Brain microvascular endothelial cell (primary cell): Measurements from ENCODE around the gene TREML4.

ENCODE experiments used
- DNase-seq: peaks from one replicate; pipeline ENCODE4 v3.0.0-alpha.2; 2020
- H3K27ac ChIP-seq: fragments of 250-450 bp; sonication (Bioruptor Pico); 2 replicates; pipeline ENCODE4 v1.5.1; 2020; ENCODE audit warnings: mild to moderate bottlenecking, moderate library complexity
- H3K27me3 ChIP-seq: fragments of 250-450 bp; sonication (Bioruptor Pico); replicated peaks from 2 replicates; pipeline ENCODE4 v1.5.1; 2020; ENCODE audit warnings: mild to moderate bottlenecking
- H3K36me3 ChIP-seq: fragments of 250-450 bp; sonication (Bioruptor Pico); replicated peaks from 2 replicates; pipeline ENCODE4 v1.5.1; 2020; ENCODE audit warnings: mild to moderate bottlenecking
- H3K4me3 ChIP-seq: 2 replicates; pipeline ENCODE4 v1.5.1; 2011; ENCODE audit warnings: low read depth, mild to moderate bottlenecking, control low read depth, low read length, moderate library complexity
- CTCF ChIP-seq: IDR thresholded peaks from 2 replicates; pipeline ENCODE4 v1.5.1; 2011; ENCODE audit warnings: low read depth, mild to moderate bottlenecking, moderate library complexity, low read length, control low read depth, inconsistent platforms; ENCODE audit errors: missing control alignments
- in situ Hi-C: cut with HindIII; loops from 2 replicates; pipeline ENCODE4 v1.10.0; 2017; ENCODE audit warnings: low sequenced_read_pairs, low pct_ligation_motif_present

TREML4 gene

DNA sequence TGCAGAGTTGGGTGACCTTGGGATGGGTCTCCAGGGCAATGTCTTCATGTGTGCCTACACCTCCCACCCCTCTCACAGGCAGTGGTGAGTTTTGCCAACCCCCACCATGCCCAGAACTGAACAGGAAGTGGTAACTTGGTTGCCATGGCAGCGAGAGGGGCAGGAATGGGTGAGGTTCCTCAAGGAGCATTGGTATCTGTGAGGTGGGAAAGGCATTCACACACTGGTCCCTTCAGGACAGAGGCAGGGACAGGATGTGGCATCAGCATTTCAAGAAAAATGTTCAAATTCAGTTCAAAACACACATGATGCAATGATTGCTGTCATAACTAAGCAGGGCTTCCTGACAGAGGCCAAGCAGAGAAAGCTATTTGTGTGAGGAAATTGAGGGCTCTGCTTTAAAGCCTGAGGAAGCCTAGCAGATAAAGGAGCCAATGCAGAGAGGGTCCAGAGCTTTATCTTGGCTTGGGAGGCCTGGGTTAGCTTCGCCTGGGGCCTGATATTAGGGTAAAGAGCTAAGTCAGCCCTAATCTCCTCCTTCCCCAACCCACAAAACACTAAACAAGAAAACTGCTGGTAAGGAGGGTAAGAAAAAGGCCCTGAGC is 27.8 kb upstream of the TREML4 start:
- H3K4me3 ChIP-seq: no peak overlapping the region
- no peak overlapping the region for H3K27ac ChIP-seq
- no peaks in the 10 kb centered on the region for H3K36me3 ChIP-seq
- no peak for DNase-seq
- H3K27me3 ChIP-seq: no peaks in the 10 kb centered on the region
- in situ Hi-C loops: no loop called here
- no peak for TF ChIP-seq CTCF

- H3K27me3 ChIP-seq: no peaks in the 10 kb centered on the region
- H3K4me3 ChIP-seq: no peak within 1 kb of the TSS
- no peak for TF ChIP-seq CTCF
- no peak within 1 kb of the TSS for H3K27ac ChIP-seq
- in situ Hi-C loops: no loop called here
- DNase-seq: no peak
- H3K36me3 ChIP-seq: no peaks in the 10 kb centered on the region
Observed at GRCh38 chr6:41200901-41201763, 27.0 kb upstream of the TREML4 start, which contains the start of gene TREML2. TREML2 (minus strand) TSS chr6:41201149; CDS start chr6:41201008, 141 bp downstream.

DNA sequence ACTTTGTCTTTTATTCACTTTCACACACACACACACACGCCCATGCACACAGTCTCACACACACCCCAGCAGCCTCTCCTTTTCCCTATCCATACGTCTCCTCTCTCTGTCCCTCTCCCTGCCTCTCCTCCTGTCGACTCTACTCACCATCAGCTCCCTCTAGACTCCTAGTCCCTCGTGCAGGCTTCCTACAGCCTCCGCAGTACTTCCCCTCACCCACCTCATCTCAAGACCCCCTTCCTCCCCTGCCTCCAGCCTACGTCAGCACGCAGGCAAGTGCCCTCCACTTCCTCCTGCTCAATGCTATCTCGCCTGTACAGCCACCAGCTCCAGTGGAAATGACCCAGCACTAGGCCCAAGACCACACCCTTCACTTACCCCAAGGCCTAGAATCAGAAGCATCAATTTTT is 26.4 kb upstream of the TREML4 start:
- Histone ChIP-seq H3K27me3 (no peaks in the 10 kb centered on the region), H3K27ac (no peak overlapping the region), H3K36me3 (no peaks in the 10 kb centered on the region), H3K4me3 (no peak overlapping the region)
- in situ Hi-C loops: no loop called here
- no peak for DNase-seq
- TF ChIP-seq CTCF: no peak

DNA sequence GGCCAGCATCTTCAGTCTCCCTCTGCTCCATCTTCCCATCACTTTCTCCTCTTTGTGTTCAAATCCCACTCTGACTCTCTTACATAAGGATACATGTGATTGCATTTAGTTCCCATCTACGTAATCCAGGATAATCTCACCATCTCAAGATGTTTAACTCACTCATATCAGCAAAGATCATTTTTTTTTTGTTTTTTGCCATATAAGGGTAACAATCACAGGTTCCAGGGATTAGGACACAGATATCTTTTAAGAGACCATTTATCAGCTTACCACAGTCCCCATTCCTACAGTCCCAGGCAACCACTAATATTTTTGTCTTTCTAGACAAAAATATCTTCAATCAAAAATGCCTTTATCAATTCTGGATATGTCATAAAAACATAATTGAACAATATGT is 24.0 kb upstream of the TREML4 start:
- Histone ChIP-seq H3K27me3 (no peaks in the 10 kb centered on the region), H3K36me3 (no peaks in the 10 kb centered on the region), H3K4me3 (no peak overlapping the region), H3K27ac (no peak overlapping the region)
- no peak for TF ChIP-seq CTCF
- in situ Hi-C loops: no loop called here
- no peak for DNase-seq

DNA sequence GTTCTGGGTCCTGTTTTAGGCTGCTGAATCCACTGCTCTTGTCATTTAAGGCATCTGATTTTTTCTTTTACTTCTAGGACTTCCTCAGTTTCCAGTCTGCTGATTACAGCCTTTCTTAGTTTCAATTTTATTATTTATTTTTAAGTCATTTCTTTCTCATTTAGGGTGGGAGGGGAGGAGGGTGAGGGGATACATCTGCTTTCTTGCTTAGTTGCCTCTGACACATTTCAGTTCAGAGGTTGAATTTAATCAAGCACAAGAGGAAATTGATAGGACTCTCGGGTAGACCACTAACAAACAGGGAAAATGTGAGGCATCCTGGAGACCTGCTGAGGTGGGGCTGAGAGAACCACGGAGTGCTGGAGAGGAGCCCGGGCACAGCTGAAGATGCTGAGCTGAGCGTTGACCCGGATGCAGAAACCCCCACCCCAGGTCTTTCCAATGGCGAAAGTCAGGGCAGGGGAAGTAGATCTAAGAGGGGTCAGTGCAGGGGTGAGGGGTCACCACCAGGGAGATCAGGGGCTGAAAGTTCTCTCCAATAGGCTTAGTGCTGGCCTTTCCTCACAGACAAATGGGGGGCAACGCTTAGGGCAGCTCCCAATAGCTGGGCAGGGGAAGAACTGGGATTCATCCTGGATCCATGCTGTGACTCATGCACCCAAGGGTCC is 19.6 kb upstream of the TREML4 start:
- no peaks in the 10 kb centered on the region for H3K27me3 ChIP-seq
- H3K36me3 ChIP-seq: no peaks in the 10 kb centered on the region
- DNase-seq: no peak
- H3K27ac ChIP-seq: no peak overlapping the region
- TF ChIP-seq CTCF: no peak
- no peak overlapping the region for H3K4me3 ChIP-seq
- in situ Hi-C loops: no loop called here
